Activated CD8-positive, alpha-beta memory T cell treated with anti-CD3 and anti-CD28 coated beads for 1 hour (primary cell): ENCODE results near the gene MSMB.

ENCODE experiments used
- DNase-seq, 2 donors: peaks; one replicate each; pipeline ENCODE4 v3.0.0-alpha.2; 2020; ENCODE audit warnings: low read depth in 1 of 2; ENCODE audit errors: extremely low read depth in 1 of 2

Gene MSMB

DNA sequence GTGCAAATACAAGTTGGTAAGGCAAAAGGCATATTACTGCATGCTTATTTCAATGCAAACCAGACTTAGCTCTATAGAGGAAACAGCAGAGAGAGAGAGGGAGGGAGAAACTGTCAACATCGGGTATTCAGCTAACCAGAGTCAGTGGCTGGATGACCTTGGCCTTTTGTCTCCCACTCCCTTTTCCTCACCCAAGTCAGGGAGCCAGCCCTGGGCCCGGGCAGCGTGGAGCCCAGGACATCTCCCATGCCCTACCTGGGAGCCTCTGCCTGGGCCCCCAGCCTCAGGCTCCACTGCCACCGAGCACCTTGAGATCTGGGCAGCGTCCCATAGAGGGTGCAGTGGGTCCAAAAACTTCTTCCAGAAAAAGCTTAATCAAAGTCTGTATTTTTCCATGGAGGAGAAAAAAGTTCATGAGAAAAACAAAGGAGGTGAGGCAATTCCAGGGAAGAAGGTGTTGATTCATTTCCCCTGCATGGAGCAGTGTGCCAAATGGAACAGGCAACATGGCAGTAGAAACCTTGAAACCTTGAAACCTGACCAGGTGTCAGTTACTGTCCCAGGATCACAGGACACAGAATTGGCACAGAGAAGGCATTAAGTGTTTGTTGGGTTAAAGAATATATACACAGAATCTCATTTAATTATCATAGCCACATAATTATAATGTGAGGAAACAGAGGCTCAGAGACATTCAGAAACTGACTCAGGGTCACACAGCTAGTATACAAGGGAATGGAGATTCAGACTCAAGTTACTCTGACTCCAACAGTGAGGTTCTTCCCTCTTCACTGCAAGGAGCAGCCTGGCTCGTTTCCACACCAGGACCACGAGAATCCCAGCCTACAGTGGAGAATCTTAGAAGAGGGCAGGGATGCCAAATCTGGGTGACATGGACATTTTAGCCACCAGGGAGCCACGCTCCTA lies 9.9 kb downstream of the MSMB start:
- DNase-seq = no peak

DNA sequence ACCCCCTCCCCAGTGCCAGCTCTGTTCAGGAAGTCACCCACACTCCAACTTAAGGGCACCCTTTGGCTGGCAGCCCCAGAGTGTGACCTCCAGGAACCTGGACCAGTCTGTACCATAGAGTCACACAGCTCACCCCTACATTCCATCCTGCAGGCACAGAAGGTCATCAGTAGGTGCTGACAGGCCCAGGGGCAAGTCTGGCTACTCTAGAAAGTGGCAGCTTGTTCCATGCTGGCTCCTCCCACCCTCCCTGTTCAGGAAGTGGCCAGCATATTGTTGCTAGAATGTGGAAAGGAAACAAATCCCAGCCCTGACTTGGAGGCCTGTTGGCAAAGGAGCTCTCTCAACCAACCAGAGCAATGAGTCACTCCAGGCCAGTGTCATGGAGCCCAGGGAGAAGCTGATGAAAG lies 12.5 kb downstream of the MSMB start:
- DNase-seq = no peak

DNA sequence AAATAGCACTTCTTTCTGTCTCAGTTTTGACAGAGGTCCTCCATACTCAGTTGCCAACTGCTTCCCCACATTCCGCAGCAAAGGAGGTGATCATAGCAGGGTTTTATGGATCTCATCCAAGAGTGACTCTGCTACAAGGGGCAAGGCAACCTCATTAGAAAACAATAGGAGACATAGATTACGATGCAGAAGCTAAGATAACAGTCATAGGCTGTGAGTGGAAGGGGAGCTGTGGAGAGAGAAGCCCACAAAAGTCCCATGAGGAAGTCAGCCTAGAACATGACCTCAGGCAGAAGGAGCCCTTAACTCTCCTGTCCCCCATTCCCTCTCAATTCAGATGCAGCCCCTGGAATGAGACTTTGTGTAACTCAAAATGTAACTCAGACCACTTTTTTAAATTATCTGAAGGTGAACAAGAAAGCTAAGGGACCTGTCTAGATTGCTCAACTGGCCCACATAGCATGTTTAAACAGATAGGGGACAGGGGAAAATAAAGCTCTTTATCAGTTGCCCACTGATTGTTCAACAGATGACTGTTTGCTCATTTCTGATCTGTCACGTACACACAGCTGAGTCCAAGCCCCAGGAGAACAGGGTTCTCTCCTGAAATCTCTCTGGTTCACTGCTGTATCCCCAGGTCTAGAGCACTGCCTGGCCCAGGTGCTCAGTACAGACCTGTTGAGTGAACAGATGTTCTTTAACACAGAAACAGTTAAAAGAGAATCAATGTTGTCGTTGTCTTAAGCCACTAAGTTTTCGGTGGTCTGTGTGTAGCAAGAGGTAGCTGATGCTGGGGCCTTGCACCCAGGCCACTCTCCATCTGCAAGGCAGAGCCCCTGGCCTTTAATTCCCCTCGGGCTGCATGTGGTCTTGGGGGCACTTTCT lies 14.2 kb downstream of the MSMB start:
- no peak for DNase-seq

DNA sequence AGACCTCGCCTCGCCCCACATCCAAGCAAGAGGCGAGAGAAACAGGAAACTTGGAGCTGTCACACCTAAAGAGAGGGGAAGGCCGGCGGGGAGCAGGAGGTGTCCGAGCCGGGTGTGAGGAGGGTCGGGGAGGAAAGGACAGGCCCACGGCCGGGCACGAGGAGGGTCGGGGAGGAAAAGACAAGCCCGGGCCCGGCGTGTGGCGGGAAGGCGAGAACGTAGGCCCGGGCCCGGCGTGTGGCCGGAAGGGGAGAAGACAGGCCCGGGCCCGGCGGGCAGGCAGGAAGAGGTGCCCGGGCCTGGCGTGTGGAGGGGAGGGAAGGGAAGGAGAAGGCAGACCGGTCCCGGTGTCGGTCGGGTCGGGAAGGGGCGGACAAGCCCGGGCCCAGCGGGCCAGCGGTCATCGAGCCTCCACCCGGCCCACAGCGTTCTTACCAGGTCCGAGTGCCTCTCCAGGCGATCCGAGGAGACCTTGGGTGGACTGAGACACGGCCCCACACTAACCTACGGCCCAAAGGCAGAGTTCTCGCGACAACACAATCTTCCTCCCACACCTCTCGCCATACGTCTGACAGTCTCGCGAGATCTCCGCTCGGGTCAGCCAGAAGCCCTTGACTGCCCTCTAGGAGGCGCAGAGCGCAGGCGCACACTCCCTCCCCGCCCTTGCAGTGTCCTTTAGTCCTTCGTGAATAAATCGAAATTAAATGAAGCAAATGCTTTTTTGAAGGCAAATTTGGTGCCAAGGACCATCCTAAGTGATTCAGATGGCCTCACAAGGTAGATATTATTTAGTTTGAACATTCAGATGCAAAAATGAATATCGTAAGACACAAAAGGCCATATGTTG lies 15.8 kb downstream of the MSMB start, which contains the start of gene NCOA4:
Gene NCOA4 (minus strand): TSS at position 533 of the 847 bp plus-strand sequence. CDS start 13,943 bp downstream, outside the sequence.
- DNase-seq = peak; percentile 93 to 97

DNA sequence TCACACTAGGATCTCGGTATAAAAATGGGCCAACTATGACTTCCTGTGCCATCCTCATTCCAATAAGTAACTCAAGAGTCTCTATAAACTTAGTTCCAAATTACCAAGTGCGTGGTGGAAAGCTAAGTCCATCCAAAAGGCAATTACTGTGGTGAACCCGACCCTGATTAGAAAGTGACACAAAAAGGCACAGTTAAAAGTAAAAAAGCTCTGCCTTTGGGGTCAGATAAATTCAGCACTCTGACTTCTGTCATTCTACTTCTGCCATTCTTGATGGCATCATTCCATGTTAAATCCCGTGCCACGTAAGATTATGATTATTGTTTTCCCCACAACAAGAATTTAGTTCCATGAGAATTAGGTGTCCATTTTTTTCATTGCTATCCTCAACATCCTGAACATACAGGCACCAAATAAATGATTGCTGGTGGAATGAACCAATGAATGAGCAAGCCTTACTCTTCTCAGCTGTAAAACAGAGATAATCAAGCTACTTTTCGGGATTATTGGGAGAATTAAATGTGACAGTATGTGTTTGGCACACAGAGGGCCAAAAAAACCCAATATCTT lies 16.5 kb downstream of the MSMB start:
- no peak for DNase-seq

DNA sequence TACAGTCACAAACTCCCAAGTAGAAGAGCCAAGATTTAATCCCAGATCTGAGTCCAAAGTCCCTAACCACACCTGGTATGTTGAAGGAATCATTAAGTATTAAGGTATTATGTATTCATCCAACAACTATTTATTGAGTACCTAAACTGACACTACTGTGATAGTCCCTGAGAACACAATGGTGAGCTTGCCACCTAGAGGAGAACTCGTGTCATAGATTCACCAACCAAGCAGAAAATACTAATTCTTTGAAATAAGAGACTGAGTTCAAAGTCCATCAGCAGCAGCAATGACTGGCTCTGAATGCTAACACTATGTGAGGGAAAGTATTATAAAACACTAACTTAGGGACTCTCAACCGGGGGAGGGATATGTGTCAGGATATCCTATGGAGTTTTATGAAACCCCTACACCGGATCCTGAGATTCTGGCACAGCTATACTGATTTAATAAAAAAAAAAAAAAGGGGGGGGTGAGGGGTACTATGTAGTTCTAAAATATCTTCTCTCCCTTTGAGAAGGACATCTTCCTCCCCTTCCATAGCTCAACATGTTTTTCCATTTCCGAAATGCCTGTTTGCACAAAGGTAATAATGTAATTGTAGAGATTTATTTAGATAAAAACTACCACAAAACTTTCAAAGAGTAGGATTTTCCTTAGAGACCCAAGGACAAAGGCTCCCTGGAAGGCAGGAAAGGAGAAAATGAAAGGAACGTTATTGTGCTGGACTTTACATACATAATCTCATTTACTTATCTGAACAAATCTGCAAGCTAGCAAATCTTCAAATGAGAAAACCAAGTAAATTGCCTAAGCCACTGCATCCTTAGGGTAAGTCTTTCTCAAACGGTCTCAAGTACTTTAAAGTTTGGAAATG lies 17.2 kb downstream of the MSMB start:
- peak in 1 of 2 donors; percentile 6 for DNase-seq

DNA sequence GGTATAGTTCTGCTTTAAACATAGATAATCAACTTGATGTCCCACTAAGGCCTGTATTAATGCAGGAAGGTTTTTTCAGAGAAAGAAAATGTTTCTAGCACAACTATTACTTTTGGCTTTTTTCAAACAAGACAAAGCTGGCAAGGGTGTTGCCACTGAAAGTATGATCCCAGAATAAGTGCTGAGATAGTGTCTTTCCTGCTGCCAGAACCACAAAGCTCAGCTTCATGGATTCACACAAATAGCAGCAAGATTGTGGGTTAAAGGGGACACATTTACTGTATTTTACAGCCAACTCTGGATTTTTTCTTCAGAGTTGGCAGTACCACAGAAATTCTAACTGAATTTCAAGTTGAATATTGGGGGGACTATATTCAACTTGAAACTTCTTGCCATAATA lies 20.0 kb downstream of the MSMB start:
- no peak for DNase-seq

DNA sequence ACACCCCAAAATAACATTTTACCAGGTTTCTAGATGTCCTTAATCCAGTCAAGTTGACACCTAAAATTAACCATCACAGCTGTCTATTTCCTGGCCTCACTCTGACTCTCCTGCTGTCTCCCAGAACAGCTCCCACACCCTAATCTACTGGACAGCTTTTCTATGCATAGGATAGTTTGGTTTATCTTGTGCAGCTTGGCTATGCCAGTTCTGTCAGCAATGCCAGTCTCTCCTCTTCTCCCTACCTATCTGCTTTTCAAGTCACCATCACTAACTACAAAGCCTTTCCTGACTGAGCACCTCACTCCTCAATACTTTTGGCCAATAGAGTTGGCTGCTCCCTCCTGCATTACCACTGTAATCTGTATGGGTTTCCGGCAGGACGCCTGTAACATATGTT lies 20.7 kb downstream of the MSMB start:
- DNase-seq = no peak

DNA sequence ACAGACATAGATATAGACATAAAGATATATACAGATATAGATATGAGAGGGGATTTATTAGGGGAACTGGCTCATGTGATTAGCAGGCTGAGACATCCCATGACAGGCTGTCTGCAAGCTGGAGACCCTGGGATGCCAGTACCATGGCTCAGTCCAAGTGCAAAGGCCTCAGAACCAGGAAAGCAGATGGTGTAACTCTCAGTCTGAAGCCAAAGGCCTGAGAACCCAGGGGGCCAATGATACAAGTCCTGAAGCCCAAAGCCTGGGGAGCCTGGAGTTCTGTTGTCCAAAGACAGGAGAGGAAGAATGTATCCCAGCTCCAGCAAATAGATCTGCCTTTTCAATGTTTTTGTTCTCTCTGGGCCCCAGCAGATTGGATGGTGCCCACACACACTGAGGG lies 21.1 kb downstream of the MSMB start:
- no peak for DNase-seq

DNA sequence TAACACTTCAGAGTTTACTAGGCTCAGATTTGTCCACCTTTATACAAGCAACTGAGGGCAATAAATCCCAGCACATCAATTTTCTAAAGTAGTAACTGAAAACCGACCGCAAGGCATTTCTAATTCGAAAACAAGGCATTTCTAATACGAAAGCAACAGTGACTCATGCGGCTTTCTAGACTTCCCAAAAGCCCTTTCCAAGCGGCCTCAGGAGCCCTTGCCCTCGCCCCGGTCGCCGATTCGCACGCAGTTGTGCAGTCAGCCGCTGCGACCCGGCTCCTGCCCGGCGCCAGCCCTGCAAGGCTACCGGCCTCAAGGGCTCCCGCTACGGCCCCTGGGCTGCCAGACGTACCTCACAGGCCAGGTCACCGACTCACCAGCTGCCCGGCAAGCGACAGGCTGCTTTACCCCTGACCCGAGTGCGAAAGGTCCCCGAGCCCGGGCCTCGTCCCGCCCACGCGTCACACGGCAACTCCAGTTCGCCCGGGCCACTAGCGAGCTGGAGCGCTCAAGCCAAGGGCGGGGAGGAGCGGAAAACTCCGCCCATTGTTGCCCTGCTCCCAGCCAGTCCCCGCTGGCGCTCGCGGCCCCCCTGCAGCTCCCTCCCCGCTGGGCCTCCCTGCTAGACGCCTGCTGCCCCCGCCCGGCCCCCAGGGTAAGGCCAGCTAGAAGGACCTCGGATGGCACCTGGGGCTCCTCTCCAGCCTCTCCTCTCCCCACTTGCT lies 22.9 kb downstream of the MSMB start:
- DNase-seq = peak; percentile 44 to 67

DNA sequence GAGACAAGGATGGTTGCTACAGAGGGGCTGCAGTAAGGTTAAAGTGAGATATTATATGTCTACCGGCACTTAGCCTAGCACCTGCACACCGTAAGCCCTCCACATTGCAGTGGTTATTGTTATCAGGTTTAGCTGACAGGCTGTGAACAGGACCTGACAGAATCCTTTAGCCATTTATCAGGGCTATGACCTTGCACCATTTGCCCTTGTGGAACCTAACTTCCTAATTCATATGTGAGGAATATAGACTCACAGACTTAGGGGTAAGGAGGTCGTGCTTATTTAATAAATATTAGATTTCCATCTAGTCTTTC lies 25.8 kb downstream of the MSMB start:
- no peak for DNase-seq

DNA sequence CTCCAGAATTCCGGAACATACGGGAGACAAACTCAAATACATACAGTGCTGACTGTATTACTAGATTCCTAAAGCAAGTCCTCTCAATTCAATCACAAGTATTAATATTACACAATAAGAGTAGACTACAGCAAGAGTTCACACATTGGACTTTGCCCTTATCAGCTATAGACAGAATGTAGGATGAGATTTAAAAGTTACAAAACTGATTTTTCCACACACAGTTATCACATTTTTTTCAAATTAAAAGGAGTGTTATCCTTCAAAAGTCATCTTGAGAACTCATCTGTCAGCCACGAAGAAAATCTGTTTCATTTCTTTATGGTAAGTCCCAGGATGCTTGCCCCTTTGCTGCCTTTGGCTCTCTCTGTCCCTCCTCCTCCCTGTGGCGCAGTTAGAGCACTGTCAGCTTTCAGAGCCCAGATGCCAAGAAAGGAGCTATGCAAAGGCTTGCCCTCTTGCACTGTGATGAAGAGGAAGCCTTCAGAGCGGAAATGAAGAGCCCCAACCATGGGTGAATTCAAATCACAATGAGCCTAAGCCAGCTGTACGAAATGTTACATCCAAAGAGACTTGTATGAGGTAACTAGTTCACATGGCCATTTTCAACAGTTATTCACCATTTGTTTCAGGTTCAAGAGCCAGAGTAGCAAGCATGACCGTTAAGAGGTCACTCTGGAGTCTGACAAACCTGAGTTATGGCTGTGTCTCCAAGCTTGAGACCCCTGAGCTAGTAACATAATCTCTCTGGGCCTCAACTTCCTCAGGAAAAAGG lies 26.3 kb downstream of the MSMB start:
- no peak for DNase-seq

DNA sequence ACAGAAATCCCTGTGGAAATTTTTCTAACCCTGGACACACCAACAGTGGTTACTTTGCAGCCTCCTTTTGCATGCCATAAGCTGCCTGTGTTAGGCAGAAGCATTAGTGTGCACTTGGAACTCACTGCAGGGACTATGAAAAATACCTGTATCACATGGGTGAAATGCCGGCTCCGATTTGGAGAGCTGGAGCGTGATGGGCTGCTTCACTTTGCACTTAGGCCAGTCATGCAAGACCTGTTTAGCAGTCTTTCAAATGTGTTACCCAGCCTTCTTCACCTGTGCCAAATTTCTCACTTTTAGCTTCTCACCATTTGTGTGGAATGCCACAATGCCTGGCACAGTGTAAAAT lies 26.9 kb downstream of the MSMB start:
- no peak for DNase-seq

DNA sequence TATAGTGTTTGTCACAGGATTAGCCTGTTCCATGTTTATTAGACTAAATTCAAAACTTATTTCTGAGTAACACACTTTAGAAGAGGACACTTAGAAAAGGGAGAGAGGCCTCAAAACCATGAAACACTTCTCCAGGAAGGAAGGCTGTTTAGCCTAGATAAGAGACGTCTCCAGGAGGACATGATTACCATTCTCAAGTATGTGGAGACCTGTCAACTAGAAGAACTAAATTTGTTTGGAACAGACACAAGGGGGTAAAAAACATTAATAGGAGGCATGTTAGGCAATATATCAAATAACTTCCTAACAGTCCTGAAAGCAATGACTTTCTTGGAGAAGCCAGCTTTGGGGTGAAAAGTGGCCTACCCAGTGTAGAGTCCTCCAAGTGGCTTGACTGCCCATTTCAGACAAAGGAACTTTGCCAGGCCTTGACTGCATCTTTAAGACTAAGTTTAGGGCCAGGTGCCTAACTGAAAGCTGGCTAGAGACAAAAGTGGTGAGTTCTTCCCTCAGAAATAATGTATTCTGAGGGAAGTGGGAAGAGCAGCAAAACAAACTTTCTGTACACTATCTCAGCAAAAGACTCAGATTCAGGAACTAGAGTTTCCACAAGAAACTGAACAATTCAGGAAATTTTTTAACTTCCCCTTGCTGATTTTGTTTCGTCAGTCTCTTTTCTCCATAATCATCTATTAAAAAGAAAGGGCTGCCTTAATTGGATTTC lies 27.5 kb downstream of the MSMB start:
- DNase-seq = no peak

DNA sequence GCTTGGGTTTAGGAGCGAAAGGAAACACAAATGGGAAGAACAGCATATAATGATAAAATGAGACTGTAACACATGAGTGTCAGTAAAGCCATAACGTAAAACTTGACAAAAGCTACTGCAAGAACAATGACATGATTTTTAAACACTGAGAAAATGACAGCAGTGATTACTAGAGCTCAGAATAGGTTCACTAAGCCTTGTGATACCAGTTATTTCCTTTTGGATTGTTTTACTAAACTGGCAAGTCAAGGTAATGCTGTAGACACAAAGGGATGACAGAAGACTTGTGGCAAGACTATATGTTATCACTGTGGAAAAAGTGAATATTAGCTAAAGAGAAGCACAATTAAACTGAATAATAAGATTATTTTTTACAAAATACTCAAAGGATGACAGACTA lies 28.3 kb downstream of the MSMB start:
- DNase-seq = no peak

DNA sequence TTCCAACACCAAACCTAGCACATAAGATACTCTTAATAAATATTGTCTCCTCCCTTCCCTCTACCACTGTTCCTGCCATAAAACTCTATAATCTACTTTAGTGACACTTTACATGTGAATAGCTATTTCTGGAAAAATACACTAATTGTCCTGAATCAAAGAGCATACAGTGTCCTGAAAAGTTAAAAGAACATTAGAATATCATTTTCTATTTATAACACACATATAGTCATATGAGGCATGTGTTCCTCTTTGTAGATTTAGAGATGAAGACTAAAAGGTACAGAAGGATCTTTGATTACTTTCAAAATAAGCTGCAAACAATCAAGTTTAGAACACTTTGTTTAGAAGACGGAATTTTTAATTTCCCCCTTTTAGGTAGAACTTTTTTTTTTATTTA lies 29.3 kb downstream of the MSMB start:
- no peak for DNase-seq

DNA sequence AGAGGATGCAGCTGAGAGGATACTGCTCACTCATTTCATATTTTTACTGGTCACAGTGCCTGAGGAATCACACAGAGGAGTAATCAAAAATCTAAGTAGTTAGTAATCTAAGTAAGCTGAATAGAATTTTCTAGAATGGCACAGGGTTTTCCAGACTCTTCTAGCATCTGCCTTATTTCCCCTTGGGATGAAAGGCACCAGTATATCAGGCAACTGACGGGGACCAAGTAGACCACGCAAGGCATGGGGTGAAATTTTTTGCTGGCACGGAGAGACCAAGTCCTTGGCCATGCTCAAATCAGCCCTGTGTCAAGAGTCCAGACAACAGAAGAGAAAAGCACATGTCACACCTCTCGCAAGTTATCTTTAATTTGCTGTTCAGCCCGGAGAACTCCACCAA lies 29.9 kb downstream of the MSMB start:
- no peak for DNase-seq
